Brain microvascular endothelial cell (primary cell): ENCODE data around the gene PLAAT3.

ENCODE experiments used
- DNase-seq: peaks from one replicate; pipeline ENCODE4 v3.0.0-alpha.2; 2020
- H3K27ac ChIP-seq: fragments of 250-450 bp; sonication (Bioruptor Pico); 2 replicates; pipeline ENCODE4 v1.5.1; 2020; ENCODE audit warnings: mild to moderate bottlenecking, moderate library complexity
- H3K27me3 ChIP-seq: fragments of 250-450 bp; sonication (Bioruptor Pico); replicated peaks from 2 replicates; pipeline ENCODE4 v1.5.1; 2020; ENCODE audit warnings: mild to moderate bottlenecking
- H3K36me3 ChIP-seq: fragments of 250-450 bp; sonication (Bioruptor Pico); replicated peaks from 2 replicates; pipeline ENCODE4 v1.5.1; 2020; ENCODE audit warnings: mild to moderate bottlenecking
- H3K4me3 ChIP-seq: 2 replicates; pipeline ENCODE4 v1.5.1; 2011; ENCODE audit warnings: low read depth, mild to moderate bottlenecking, control low read depth, low read length, moderate library complexity
- in situ Hi-C: cut with HindIII; loops from 2 replicates; pipeline ENCODE4 v1.10.0; 2017; ENCODE audit warnings: low sequenced_read_pairs, low pct_ligation_motif_present
- TF ChIP-seq, protein P1 (sequence below): IDR thresholded peaks from 2 replicates; pipeline ENCODE4 v1.5.1; 2011; ENCODE audit warnings: low read depth, mild to moderate bottlenecking, moderate library complexity, low read length, control low read depth, inconsistent platforms; ENCODE audit errors: missing control alignments

The PLAAT3 gene

DNA sequence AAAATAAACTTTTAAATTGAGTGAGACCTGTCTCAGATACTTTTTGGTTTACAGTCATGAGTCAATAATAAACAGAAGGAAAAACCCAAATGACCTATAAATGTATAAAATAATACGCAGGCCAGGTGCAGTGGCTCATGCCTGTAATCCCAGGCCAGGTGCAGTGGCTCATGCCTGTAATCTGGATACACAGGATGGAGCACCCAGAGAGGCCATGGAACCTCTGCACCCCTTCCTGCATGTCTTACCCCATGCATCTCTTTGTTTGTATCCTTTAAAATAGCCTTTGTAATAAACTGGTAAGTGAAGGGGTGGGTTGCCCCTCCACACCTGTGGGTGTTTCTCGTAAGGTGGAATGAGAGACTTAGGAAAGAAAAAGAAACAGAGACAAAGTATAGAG, 86.6 kb downstream of the PLAAT3 start:
- Histone ChIP-seq H3K36me3 (no peaks in the 10 kb centered on the region), H3K27me3 (no peaks in the 10 kb centered on the region), H3K4me3 (no peak overlapping the region), H3K27ac (no peak overlapping the region)
- in situ Hi-C loops, result no loop called here
- TF ChIP-seq, protein P1, sequence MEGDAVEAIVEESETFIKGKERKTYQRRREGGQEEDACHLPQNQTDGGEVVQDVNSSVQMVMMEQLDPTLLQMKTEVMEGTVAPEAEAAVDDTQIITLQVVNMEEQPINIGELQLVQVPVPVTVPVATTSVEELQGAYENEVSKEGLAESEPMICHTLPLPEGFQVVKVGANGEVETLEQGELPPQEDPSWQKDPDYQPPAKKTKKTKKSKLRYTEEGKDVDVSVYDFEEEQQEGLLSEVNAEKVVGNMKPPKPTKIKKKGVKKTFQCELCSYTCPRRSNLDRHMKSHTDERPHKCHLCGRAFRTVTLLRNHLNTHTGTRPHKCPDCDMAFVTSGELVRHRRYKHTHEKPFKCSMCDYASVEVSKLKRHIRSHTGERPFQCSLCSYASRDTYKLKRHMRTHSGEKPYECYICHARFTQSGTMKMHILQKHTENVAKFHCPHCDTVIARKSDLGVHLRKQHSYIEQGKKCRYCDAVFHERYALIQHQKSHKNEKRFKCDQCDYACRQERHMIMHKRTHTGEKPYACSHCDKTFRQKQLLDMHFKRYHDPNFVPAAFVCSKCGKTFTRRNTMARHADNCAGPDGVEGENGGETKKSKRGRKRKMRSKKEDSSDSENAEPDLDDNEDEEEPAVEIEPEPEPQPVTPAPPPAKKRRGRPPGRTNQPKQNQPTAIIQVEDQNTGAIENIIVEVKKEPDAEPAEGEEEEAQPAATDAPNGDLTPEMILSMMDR, result no peak
- DNase-seq, result no peak
